CD4-positive, alpha-beta T cell (primary cell): Measurements from ENCODE around the gene FAM13C. TPM values are rescaled to one million over a fixed set of nuclear protein-coding genes. Genes with fewer than 3 reads are reported as not detected.

Experiments used
- ATAC-seq: fragments of 200-7000 bp; cut with Tn5 transposase; one replicate; pipeline ENCODE4 v1.10.0; 2022; ENCODE audit warnings: mild to moderate bottlenecking; ENCODE audit not compliant: poor library complexity
- CTCF ChIA-PET: fragments of 350-600 bp; sonication (Branson Sonifier 250); formaldehyde crosslinking; loops from one replicate; lab custom pipeline; 2021; ENCODE audit warnings: antibody characterized with exemption, inconsistent platforms; lab: Charles Lee
- POLR2A ChIA-PET: fragments of 350-600 bp; sonication (Branson Sonifier 250); formaldehyde crosslinking; loops from one replicate; lab custom pipeline; 2021; ENCODE audit warnings: antibody characterized with exemption, inconsistent platforms; lab: Charles Lee
- DNase-seq, 14 experiments: peaks; one replicate each; pipeline ENCODE4 v3.0.0-alpha.2; 2013 to 2020; ENCODE audit warnings: mixed read lengths in 2 of 14
- H3K27ac ChIP-seq, 2 donors: one replicate each; pipeline versions ENCODE4 v1.5.1 to v1.7.0; 2013; ENCODE audit warnings: low read length in 2 of 2, low read depth in 1 of 2, mild to moderate bottlenecking in 1 of 2
- H3K27me3 ChIP-seq, 2 experiments: 1 replicate in 1 of 2; 2 replicates in 1 of 2; pipeline versions ENCODE4 v1.6.1 to v1.7.0; 2013; ENCODE audit warnings: low read length in 2 of 2, control low read depth in 1 of 2, mild to moderate bottlenecking in 1 of 2, moderate library complexity in 1 of 2; ENCODE audit not compliant: insufficient read depth in 2 of 2, control insufficient read depth in 1 of 2
- H3K36me3 ChIP-seq: one replicate; pipeline ENCODE4 v1.6.1; 2013; ENCODE audit warnings: low read length, control low read depth; ENCODE audit not compliant: insufficient read depth
- H3K4me1 ChIP-seq: one replicate; pipeline ENCODE4 v1.6.1; 2013; ENCODE audit warnings: low read length, control low read depth; ENCODE audit not compliant: insufficient read depth
- H3K4me3 ChIP-seq: one replicate; pipeline ENCODE4 v1.5.1; 2013; ENCODE audit warnings: mild to moderate bottlenecking, low read length, moderate library complexity
- H3K9me3 ChIP-seq, 2 experiments: 1 replicate in 1 of 2; 2 replicates in 1 of 2; pipeline versions ENCODE4 v1.6.1 to v1.7.0; 2013; ENCODE audit warnings: low read length in 2 of 2, mild to moderate bottlenecking in 2 of 2, control low read depth in 1 of 2, moderate library complexity in 1 of 2; ENCODE audit not compliant: control insufficient read depth in 1 of 2, insufficient read depth in 1 of 2
- H3K27ac Mint-ChIP-seq: one replicate; pipeline ENCODE4 v1.8.0; 2020; ENCODE audit warnings: mixed read lengths
- H3K27me3 Mint-ChIP-seq: one replicate; pipeline ENCODE4 v1.8.0; 2021; ENCODE audit warnings: mixed read lengths
- H3K36me3 Mint-ChIP-seq: one replicate; pipeline ENCODE4 v1.8.0; 2021; ENCODE audit warnings: low read depth, mixed read lengths
- H3K4me1 Mint-ChIP-seq: one replicate; pipeline ENCODE4 v1.8.0; 2021; ENCODE audit warnings: low read depth, mixed read lengths
- H3K4me3 Mint-ChIP-seq: one replicate; pipeline ENCODE4 v1.8.0; 2020; ENCODE audit warnings: mild to moderate bottlenecking, mixed read lengths
- H3K9me3 Mint-ChIP-seq: one replicate; pipeline ENCODE4 v1.8.0; 2020; ENCODE audit warnings: mixed read lengths
- intact Hi-C, 2 experiments: fragments of 100-400 bp; cut with DNase I in 1 of 2; cut with micrococcal nuclease in 1 of 2; formaldehyde crosslinking; loops; one replicate each; pipeline versions ENCODE4 v1.15.1 to v1.9.0; 2023 to 2025; cut with DNase I, micrococcal nuclease
- total RNA-seq, 174 experiments: library from RNA in 2 of 174; stranded (reverse) in 2 of 174; gene quantifications; one replicate each; pipeline ENCODE4 v1.2.3 and lab custom pipeline; 2021 to 2026
- TF ChIP-seq, protein P1 (sequence below): fragments of 200-600 bp; IDR thresholded peaks from one replicate; pipeline ENCODE4 v1.8.0; 2022; ENCODE audit warnings: antibody characterized with exemption, mild to moderate bottlenecking

FAM13C gene
- total RNA-seq, 2 experiments from 2014 or later: not detected

DNA sequence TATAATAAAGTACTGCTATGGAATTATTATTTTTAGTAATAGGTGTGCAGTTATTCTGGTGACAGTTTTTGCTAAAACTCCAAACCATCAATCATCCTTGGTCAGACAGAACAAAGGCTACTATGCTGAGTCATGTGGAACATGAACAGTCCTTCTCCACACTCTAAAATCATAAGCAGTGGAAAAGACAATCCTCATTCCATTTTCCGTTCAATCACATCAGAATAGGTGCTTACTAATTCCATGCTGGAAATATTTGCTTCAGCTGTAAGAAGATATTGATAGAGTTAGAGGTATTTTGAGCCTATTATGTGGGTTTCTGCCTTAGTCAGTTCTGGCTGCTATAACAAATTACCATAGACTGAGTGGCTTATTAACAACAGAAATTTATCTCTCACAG, 82.9 kb downstream of the FAM13C start:
- Histone ChIP-seq H3K27me3 (no peaks in the 10 kb centered on the region), H3K4me1 (no peaks in the 10 kb centered on the region), H3K9me3 (peaks cover 0 to 4% of the 10 kb centered on the region in 2 experiments), H3K36me3 (no peaks in the 10 kb centered on the region), H3K4me3 (no peak overlapping the region), H3K27ac (no peak overlapping the region)
- H3K4me3 Mint-ChIP-seq: no peak overlapping the region
- H3K36me3 Mint-ChIP-seq: no peaks in the 10 kb centered on the region
- H3K9me3 Mint-ChIP-seq: no peaks in the 10 kb centered on the region
- ATAC-seq (no peak), DNase-seq (no peak)
- ChIA-PET POLR2A (no interaction called here), CTCF (no interaction called here)
- TF ChIP-seq, protein P1, sequence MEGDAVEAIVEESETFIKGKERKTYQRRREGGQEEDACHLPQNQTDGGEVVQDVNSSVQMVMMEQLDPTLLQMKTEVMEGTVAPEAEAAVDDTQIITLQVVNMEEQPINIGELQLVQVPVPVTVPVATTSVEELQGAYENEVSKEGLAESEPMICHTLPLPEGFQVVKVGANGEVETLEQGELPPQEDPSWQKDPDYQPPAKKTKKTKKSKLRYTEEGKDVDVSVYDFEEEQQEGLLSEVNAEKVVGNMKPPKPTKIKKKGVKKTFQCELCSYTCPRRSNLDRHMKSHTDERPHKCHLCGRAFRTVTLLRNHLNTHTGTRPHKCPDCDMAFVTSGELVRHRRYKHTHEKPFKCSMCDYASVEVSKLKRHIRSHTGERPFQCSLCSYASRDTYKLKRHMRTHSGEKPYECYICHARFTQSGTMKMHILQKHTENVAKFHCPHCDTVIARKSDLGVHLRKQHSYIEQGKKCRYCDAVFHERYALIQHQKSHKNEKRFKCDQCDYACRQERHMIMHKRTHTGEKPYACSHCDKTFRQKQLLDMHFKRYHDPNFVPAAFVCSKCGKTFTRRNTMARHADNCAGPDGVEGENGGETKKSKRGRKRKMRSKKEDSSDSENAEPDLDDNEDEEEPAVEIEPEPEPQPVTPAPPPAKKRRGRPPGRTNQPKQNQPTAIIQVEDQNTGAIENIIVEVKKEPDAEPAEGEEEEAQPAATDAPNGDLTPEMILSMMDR: no peak
- H3K4me1 Mint-ChIP-seq: no peaks in the 10 kb centered on the region
- no peaks in the 10 kb centered on the region for H3K27me3 Mint-ChIP-seq
- intact Hi-C loops: no loop called here
- no peak overlapping the region for H3K27ac Mint-ChIP-seq

DNA sequence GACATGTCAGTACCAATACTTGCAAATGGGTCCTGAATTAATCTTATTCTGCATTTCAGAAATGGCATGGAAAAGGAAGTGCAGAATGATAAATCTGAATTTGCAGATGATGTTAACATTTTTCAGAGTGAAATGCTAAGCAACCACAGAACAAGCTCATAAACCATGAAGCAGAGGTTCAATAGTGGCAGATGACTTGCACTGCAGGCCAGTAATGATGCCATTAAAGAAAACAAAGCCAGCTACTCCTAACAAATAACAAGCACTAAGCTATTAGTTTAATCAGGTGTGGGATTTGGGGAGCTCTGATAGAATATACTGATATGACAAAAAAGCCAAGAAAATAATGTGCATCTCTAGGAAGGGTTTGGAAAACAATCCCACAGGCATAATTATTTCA, 85.4 kb downstream of the FAM13C start:
- H3K27me3 Mint-ChIP-seq: no peaks in the 10 kb centered on the region
- H3K36me3 Mint-ChIP-seq: no peaks in the 10 kb centered on the region
- no peaks in the 10 kb centered on the region for H3K9me3 Mint-ChIP-seq
- H3K36me3 ChIP-seq: no peaks in the 10 kb centered on the region
- H3K4me3 ChIP-seq: no peak overlapping the region
- no peak overlapping the region for H3K27ac ChIP-seq
- no peak for ATAC-seq
- intact Hi-C loops: no loop called here
- no peaks in the 10 kb centered on the region for H3K4me1 ChIP-seq
- DNase-seq: no peak
- TF ChIP-seq, protein P1: no peak
- H3K4me1 Mint-ChIP-seq: no peaks in the 10 kb centered on the region
- POLR2A ChIA-PET: no interaction called here
- H3K27me3 ChIP-seq: no peaks in the 10 kb centered on the region
- H3K4me3 Mint-ChIP-seq: no peak overlapping the region
- no peak overlapping the region for H3K27ac Mint-ChIP-seq
- CTCF ChIA-PET: no interaction called here
- H3K9me3 ChIP-seq: no peaks in the 10 kb centered on the region

GRCh38 chr10:59276133-59276532, 86.2 kb downstream of the FAM13C start:
- Histone ChIP-seq H3K4me3 (no peak overlapping the region), H3K4me1 (no peaks in the 10 kb centered on the region), H3K27me3 (no peaks in the 10 kb centered on the region), H3K9me3 (no peaks in the 10 kb centered on the region), H3K36me3 (no peaks in the 10 kb centered on the region), H3K27ac (no peak overlapping the region)
- Mint-ChIP-seq H3K27ac (no peak overlapping the region), H3K36me3 (no peaks in the 10 kb centered on the region), H3K4me1 (no peaks in the 10 kb centered on the region), H3K4me3 (no peak overlapping the region), H3K9me3 (no peaks in the 10 kb centered on the region), H3K27me3 (no peaks in the 10 kb centered on the region)
- no peak for ATAC-seq
- intact Hi-C loops: no loop called here
- POLR2A ChIA-PET: no interaction called here
- CTCF ChIA-PET: no interaction called here
- TF ChIP-seq, protein P1: no peak
- DNase-seq: no peak
